SK-N-SH (cell line): ENCODE measurements around the gene YJEFN3. TPM values are rescaled to one million over a fixed set of nuclear protein-coding genes. Genes with fewer than 3 reads are reported as not detected.

Experiments
- CTCF ChIA-PET: fragments of 300-600, 350-600 bp; formaldehyde crosslinking; extraction: SDS; loops from one replicate; lab custom pipeline; 2021; lab: Yijun Ruan, JAX
- POLR2A ChIA-PET: fragments of 350-600 bp; sonication (Branson Sonifier 250); formaldehyde crosslinking; extraction: SDS; loops from one replicate; lab custom pipeline; 2020; ENCODE audit warnings: antibody characterized with exemption, inconsistent platforms; lab: Yijun Ruan, JAX
- DNase-seq: peaks from one replicate; pipeline ENCODE4 v3.0.0; 2012
- H2AFZ ChIP-seq: fragments of 200-600 bp; sonication (generic); 2 replicates; pipeline ENCODE4 v1.8.1; 2016; ENCODE audit warnings: antibody characterized with exemption, mild to moderate bottlenecking, low read depth
- H3F3A ChIP-seq: fragments of 200-600 bp; sonication (generic); replicated peaks from 2 replicates; pipeline ENCODE3; 2016; ENCODE audit warnings: antibody characterized with exemption, mild to moderate bottlenecking; ENCODE audit not compliant: insufficient read depth
- H3K27ac ChIP-seq, 2 experiments: fragments of 200-500 bp in 1 of 2; fragments of 200-600 bp in 1 of 2; sonication (Bioruptor generic) in 1 of 2; sonication (generic), shearing (Covaris generic) in 1 of 2; 2 replicates each; pipeline versions ENCODE4 v1.5.1 to v1.6.1; 2014 to 2016; ENCODE audit warnings: low read depth in 2 of 2, inconsistent platforms in 1 of 2, low read length in 1 of 2, mild to moderate bottlenecking in 1 of 2, mixed read lengths in 1 of 2
- H3K27me3 ChIP-seq: fragments of 200-600 bp; sonication (generic), shearing (Covaris generic); 2 replicates; pipeline ENCODE4 v1.6.1; 2016; ENCODE audit warnings: mixed run types; ENCODE audit not compliant: insufficient read depth
- H3K36me3 ChIP-seq, 2 experiments: fragments of 200-500 bp in 1 of 2; fragments of 200-600 bp in 1 of 2; sonication (Bioruptor generic) in 1 of 2; sonication (generic) in 1 of 2; replicated peaks in 1 of 2; 2 replicates each; pipeline versions ENCODE3 to v1.5.1; 2014 to 2016; ENCODE audit warnings: low read length in 1 of 2, mild to moderate bottlenecking in 1 of 2; ENCODE audit not compliant: insufficient read depth in 2 of 2, control insufficient read depth in 1 of 2
- H3K4me1 ChIP-seq, 2 experiments: fragments of 200-500 bp in 1 of 2; fragments of 200-600 bp in 1 of 2; sonication (Bioruptor generic) in 1 of 2; sonication (generic), shearing (Covaris generic) in 1 of 2; 2 replicates each; pipeline versions ENCODE4 v1.5.1 to v1.6.1; 2014 to 2016; ENCODE audit warnings: low read depth in 1 of 2, low read length in 1 of 2, mixed run types in 1 of 2; ENCODE audit not compliant: insufficient read depth in 2 of 2, control insufficient read depth in 1 of 2
- H3K4me2 ChIP-seq: fragments of 200-600 bp; sonication (generic), shearing (Covaris generic); 2 replicates; pipeline ENCODE4 v1.6.1; 2017; ENCODE audit warnings: mixed run types
- H3K4me3 ChIP-seq, 2 experiments: fragments of 200-500 bp in 1 of 2; fragments of 200-600 bp in 1 of 2; sonication (Bioruptor generic) in 1 of 2; sonication (generic), shearing (Covaris generic) in 1 of 2; 2 replicates each; pipeline versions ENCODE4 v1.5.1 to v1.8.1; 2014 to 2016; ENCODE audit warnings: low read depth in 2 of 2, inconsistent platforms in 1 of 2, low read length in 1 of 2, mild to moderate bottlenecking in 1 of 2, mixed read lengths in 1 of 2, moderate library complexity in 1 of 2
- H3K79me2 ChIP-seq: fragments of 200-600 bp; sonication (generic); 2 replicates; pipeline ENCODE4 v1.8.1; 2017; ENCODE audit warnings: mild to moderate bottlenecking; ENCODE audit not compliant: insufficient read depth
- H3K9ac ChIP-seq: fragments of 200-600 bp; sonication (generic); 2 replicates; pipeline ENCODE4 v1.6.1; 2017; ENCODE audit warnings: mixed run types
- H3K9me2 ChIP-seq: fragments of 200-600 bp; sonication (generic); 2 replicates; pipeline ENCODE4 v1.6.1; 2017; ENCODE audit warnings: mixed run types
- H3K9me3 ChIP-seq: fragments of 200-600 bp; sonication (generic); 2 replicates; pipeline ENCODE4 v1.6.1; 2017; ENCODE audit warnings: mixed run types, mild to moderate bottlenecking, moderate library complexity
- H4K20me1 ChIP-seq: fragments of 200-600 bp; sonication (generic); 2 replicates; pipeline ENCODE4 v1.6.1; 2017; ENCODE audit warnings: mild to moderate bottlenecking, mixed run types; ENCODE audit not compliant: insufficient read depth
- ELF1 ChIP-seq: IDR thresholded peaks from 2 replicates; pipeline ENCODE4 v1.4.0; 2012
- EP300 ChIP-seq, 2 experiments: IDR thresholded peaks; 2 replicates each; pipeline versions ENCODE4 v1.4.0 to v1.6.1; 2012; ENCODE audit warnings: borderline replicate concordance in 1 of 2, low read depth in 1 of 2, low read length in 1 of 2
- IRF3 ChIP-seq: fragments of 150-350 bp; IDR thresholded peaks from 2 replicates; pipeline ENCODE4 v1.6.1; 2016; ENCODE audit warnings: mild to moderate bottlenecking, low read depth, low read length
- JUND ChIP-seq: IDR thresholded peaks from 2 replicates; pipeline ENCODE4 v1.4.0; 2012
- MXI1 ChIP-seq: IDR thresholded peaks from 2 replicates; pipeline ENCODE4 v1.6.1; 2012; ENCODE audit warnings: mild to moderate bottlenecking, low read depth, low read length, improper control_type of control experiment
- NFIC ChIP-seq: IDR thresholded peaks from 2 replicates; pipeline ENCODE4 v1.4.0; 2012; ENCODE audit warnings: borderline replicate concordance
- NRF1 ChIP-seq: IDR thresholded peaks from 2 replicates; pipeline ENCODE4 v1.6.1; 2012; ENCODE audit warnings: low read depth, mild to moderate bottlenecking, low read length
- RCOR1 ChIP-seq: fragments of 150-350 bp; IDR thresholded peaks from 2 replicates; pipeline ENCODE4 v1.6.1; 2017; ENCODE audit warnings: antibody characterized with exemption, low read length
- RFX5 ChIP-seq: IDR thresholded peaks from 2 replicates; pipeline ENCODE4 v1.6.1; 2012; ENCODE audit warnings: mild to moderate bottlenecking, improper control_type of control experiment, low read length
- SMC3 ChIP-seq: IDR thresholded peaks from 2 replicates; pipeline ENCODE4 v1.6.1; 2012; ENCODE audit warnings: low read depth, low read length, improper control_type of control experiment
- TAF1 ChIP-seq: IDR thresholded peaks from 2 replicates; pipeline ENCODE4 v1.6.1; 2012; ENCODE audit warnings: low read depth, mild to moderate bottlenecking, low read length, moderate library complexity, borderline replicate concordance
- TEAD4 ChIP-seq: IDR thresholded peaks from 2 replicates; pipeline ENCODE4 v1.4.0; 2012; ENCODE audit warnings: mild to moderate bottlenecking, borderline replicate concordance; ENCODE audit not compliant: insufficient read depth
- YY1 ChIP-seq: IDR thresholded peaks from 2 replicates; pipeline ENCODE4 v1.4.0; 2012; ENCODE audit warnings: low read depth, mild to moderate bottlenecking
- WGBS: methylation state at CpG from one replicate; pipeline ENCODE4 v1.1.6; 2017; ENCODE audit warnings: low lambda C conversion rate; 5-methylcytosine and 5-hydroxymethylcytosine counted together
- polyA plus RNA-seq, 3 experiments: library from polyadenylated mRNA; depleted of rRNA; stranded (reverse); fragments of >200 nt; gene quantifications; 2 replicates each; pipeline ENCODE4 v1.2.3, GENCODE V29; 2012
- TF ChIP-seq, protein P1 (sequence below): IDR thresholded peaks from 2 replicates; pipeline ENCODE4; 2012
- TF ChIP-seq, protein P2 (sequence below): IDR thresholded peaks from 2 replicates; pipeline ENCODE4 v1.4.0; 2012; ENCODE audit warnings: low read depth, borderline replicate concordance

YJEFN3 gene
- polyA plus RNA-seq, 1 of the 3 experiments (the other 2 are of a cell fraction) = 7.2 TPM

DNA sequence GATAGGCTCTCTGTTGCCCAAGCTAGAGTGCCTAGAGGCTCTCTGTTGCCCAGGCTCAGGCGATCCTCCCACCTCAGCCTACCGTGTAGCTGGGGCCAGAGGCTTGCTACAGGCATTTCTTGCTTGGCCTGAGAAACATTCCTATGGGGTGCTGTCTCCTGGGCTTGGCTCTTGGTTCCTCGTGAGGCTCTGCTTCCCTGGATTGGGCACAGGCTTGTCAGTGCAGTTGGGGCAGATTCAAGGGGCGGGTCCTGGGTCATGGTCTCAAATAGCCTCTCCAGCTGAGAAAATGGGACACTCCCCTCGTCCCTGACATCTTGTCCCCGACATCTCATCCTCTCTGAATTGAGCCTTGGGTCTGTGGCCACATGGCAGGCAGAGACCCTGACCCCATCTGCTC lies 18.3 kb upstream of the YJEFN3 start:
- no peak for DNase-seq
- Histone ChIP-seq H3K9me2 (no peaks in the 10 kb centered on the region), H3K27ac (no peak overlapping the region), H3K9ac (no peak overlapping the region), H3K36me3 (peaks cover 14 to 26% of the 10 kb centered on the region in 2 experiments), H2AFZ (no peak overlapping the region), H3F3A (no peaks in the 10 kb centered on the region), H3K9me3 (no peaks in the 10 kb centered on the region), H3K4me3 (no peak overlapping the region), H3K4me1 (peaks cover 0 to 5% of the 10 kb centered on the region in 2 experiments; a peak in 1 of 4 replicates), H4K20me1 (no peaks in the 10 kb centered on the region), H3K27me3 (no peaks in the 10 kb centered on the region), H3K4me2 (no peak overlapping the region), H3K79me2 (no peaks in the 10 kb centered on the region)
- POLR2A ChIA-PET = no interaction called here
- WGBS = 81% methylated on average over 3 of the region's 6 CpGs
- CTCF ChIA-PET = interaction anchor here (0.9 to 3.8 kb wide), 3 partner anchors 20 to 150 kb away, joined by 3 to 25 read pairs (median 19); no protein-coding TSS in a partner anchor
- TF ChIP-seq TEAD4 = no peak

DNA sequence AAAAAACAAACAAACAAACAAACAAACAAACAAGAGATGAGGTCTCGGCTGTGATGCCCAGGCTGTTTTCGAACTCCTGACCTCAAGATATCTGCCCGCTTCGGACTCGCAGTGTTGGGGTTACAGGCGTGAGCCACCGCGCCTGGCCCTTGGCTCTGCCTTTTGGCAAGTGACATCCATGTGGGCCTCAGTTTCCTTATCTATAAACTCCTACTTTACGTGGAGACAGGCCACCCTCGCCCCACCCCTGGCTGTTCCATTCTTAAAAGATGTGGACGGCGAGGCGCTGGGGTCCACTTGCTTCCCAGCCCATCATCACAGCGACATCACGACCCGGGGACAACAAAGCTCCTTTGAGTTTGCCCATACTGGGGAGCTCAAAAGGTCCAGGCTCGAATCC lies 15.0 kb upstream of the YJEFN3 start:
- H3K27me3 ChIP-seq = no peaks in the 10 kb centered on the region
- CTCF ChIA-PET = interaction anchor here (3.8 kb wide), 1 partner anchor 18 kb away, joined by 19 read pairs; no protein-coding TSS in a partner anchor
- no peak for TF ChIP-seq EP300 (IDR thresholded peaks at IDR 0.05; ENCODE audit: borderline replicate concordance in 1 of 2, low read depth in 1 of 2, low read length in 1 of 2)
- no peak for TF ChIP-seq YY1
- TF ChIP-seq RFX5 = no peak
- no peak for TF ChIP-seq MXI1
- no peak for TF ChIP-seq SMC3
- TF ChIP-seq IRF3 = no peak
- TF ChIP-seq, protein P1, sequence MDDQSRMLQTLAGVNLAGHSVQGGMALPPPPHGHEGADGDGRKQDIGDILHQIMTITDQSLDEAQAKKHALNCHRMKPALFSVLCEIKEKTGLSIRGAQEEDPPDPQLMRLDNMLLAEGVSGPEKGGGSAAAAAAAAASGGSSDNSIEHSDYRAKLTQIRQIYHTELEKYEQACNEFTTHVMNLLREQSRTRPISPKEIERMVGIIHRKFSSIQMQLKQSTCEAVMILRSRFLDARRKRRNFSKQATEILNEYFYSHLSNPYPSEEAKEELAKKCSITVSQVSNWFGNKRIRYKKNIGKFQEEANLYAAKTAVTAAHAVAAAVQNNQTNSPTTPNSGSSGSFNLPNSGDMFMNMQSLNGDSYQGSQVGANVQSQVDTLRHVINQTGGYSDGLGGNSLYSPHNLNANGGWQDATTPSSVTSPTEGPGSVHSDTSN = no peak
- TF ChIP-seq, protein P2, sequence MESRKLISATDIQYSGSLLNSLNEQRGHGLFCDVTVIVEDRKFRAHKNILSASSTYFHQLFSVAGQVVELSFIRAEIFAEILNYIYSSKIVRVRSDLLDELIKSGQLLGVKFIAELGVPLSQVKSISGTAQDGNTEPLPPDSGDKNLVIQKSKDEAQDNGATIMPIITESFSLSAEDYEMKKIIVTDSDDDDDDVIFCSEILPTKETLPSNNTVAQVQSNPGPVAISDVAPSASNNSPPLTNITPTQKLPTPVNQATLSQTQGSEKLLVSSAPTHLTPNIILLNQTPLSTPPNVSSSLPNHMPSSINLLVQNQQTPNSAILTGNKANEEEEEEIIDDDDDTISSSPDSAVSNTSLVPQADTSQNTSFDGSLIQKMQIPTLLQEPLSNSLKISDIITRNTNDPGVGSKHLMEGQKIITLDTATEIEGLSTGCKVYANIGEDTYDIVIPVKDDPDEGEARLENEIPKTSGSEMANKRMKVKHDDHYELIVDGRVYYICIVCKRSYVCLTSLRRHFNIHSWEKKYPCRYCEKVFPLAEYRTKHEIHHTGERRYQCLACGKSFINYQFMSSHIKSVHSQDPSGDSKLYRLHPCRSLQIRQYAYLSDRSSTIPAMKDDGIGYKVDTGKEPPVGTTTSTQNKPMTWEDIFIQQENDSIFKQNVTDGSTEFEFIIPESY = no peak
- no peak for TF ChIP-seq ELF1
- no peak for TF ChIP-seq NFIC
- TF ChIP-seq TAF1 = no peak
- TF ChIP-seq RCOR1 = no peak
- TF ChIP-seq NRF1 = no peak
- TF ChIP-seq JUND = no peak
- TF ChIP-seq, all 33 proteins: peak for 0
- H3K79me2 ChIP-seq = peaks cover 27% of the 10 kb centered on the region
- no peak for DNase-seq
- peaks cover 3% of the 10 kb centered on the region for H3F3A ChIP-seq
- H3K4me3 ChIP-seq = no peak overlapping the region
- H3K4me2 ChIP-seq = no peak overlapping the region
- H3K9ac ChIP-seq = no peak overlapping the region
- no peaks in the 10 kb centered on the region for H3K9me2 ChIP-seq
- WGBS = 95% methylated on average over 15 of the region's 17 CpGs
- POLR2A ChIA-PET = interaction anchor here (0.6 kb wide), 1 partner anchor 16 kb away, joined by 3 read pairs; no protein-coding TSS in a partner anchor
- H2AFZ ChIP-seq = no peak overlapping the region
- no peak overlapping the region for H3K27ac ChIP-seq
- no peaks in the 10 kb centered on the region for H4K20me1 ChIP-seq
- H3K36me3 ChIP-seq = peaks cover 0 to 13% of the 10 kb centered on the region in 2 experiments
- H3K4me1 ChIP-seq = peaks cover 0 to 11% of the 10 kb centered on the region in 2 experiments; a peak in 1 of 4 replicates
- H3K9me3 ChIP-seq = no peaks in the 10 kb centered on the region
